ENCODE results near the gene NDUFA8. TPM values are rescaled to one million over a fixed set of nuclear protein-coding genes. Genes with fewer than 3 reads are reported as not detected.

The NDUFA8 gene
- total RNA-seq, 1 experiment from 2014 or later, result 52.5 TPM

- H3K36me3 Mint-ChIP-seq (ENCODE audit: insufficient read depth, unreplicated experiment), result no peaks in the 10 kb centered on the region
- CTCF ChIA-PET, result interaction anchor here (0.6 to 0.7 kb wide), 5 partner anchors 17 to 1186 kb away, joined by 3 to 4 read pairs (median 3); no protein-coding TSS in a partner anchor
- no peaks in the 10 kb centered on the region for H3K4me1 Mint-ChIP-seq (ENCODE audit: insufficient read depth, unreplicated experiment)
- TF ChIP-seq CTCF (IDR thresholded peaks at IDR 0.05; ENCODE audit: unreplicated experiment), result no peak
- H3K27me3 Mint-ChIP-seq (ENCODE audit: insufficient read depth, unreplicated experiment), result peaks cover 60% of the 10 kb centered on the region
- H3K4me3 Mint-ChIP-seq (ENCODE audit: unreplicated experiment), result no peak overlapping the region
- peaks cover 8% of the 10 kb centered on the region for H3K9me3 Mint-ChIP-seq (ENCODE audit: unreplicated experiment)
- no peak overlapping the region for H3K27ac Mint-ChIP-seq (ENCODE audit: low read depth, unreplicated experiment)
- POLR2A ChIA-PET, result no interaction called here
- intact Hi-C loops (cut with micrococcal nuclease), result no loop called here
- DNase-seq (ENCODE audit: unreplicated experiment), result no peak
- no TSS peak for BruUV-seq (replicated peaks)
These were observed 12.6 kb upstream of the NDUFA8 start for GRCh38 chr9:122172131-122172530.

GRCh38 chr9:122168356-122168755 lies 8.8 kb upstream of the NDUFA8 start:
- DNase-seq (ENCODE audit: unreplicated experiment), result no peak

GRCh38 chr9:122164286-122164685 lies 4.7 kb upstream of the NDUFA8 start:
- Mint-ChIP-seq H3K9me3 (ENCODE audit: unreplicated experiment) (peaks cover 14% of the 10 kb centered on the region), H3K36me3 (ENCODE audit: insufficient read depth, unreplicated experiment) (no peaks in the 10 kb centered on the region), H3K4me1 (ENCODE audit: insufficient read depth, unreplicated experiment) (peaks cover 13% of the 10 kb centered on the region), H3K27me3 (ENCODE audit: insufficient read depth, unreplicated experiment) (peaks cover 34% of the 10 kb centered on the region), H3K4me3 (ENCODE audit: unreplicated experiment) (no peak overlapping the region), H3K27ac (ENCODE audit: low read depth, unreplicated experiment) (no peak overlapping the region)
- intact Hi-C loops (cut with micrococcal nuclease), result no loop called here
- DNase-seq (ENCODE audit: unreplicated experiment), result no peak
- ChIA-PET CTCF (interaction anchor here (0.6 kb wide), 2 partner anchors 12 to 915 kb away, joined by 3 to 4 read pairs; no protein-coding TSS in a partner anchor), POLR2A (no interaction called here)
- TF ChIP-seq CTCF (IDR thresholded peaks at IDR 0.05; ENCODE audit: unreplicated experiment), result no peak
- BruUV-seq (replicated peaks), result no TSS peak

More at GRCh38 chr9:122168356-122168755, 8.8 kb upstream of the NDUFA8 start:
- intact Hi-C loops (cut with micrococcal nuclease), result no loop called here
- H3K36me3 Mint-ChIP-seq (ENCODE audit: insufficient read depth, unreplicated experiment), result no peaks in the 10 kb centered on the region
- no TSS peak for BruUV-seq (replicated peaks)
- H3K27me3 Mint-ChIP-seq (ENCODE audit: insufficient read depth, unreplicated experiment), result peaks cover 57% of the 10 kb centered on the region
- POLR2A ChIA-PET, result interaction anchor here (0.9 kb wide), 1 partner anchor 97 kb away, joined by 4 read pairs; the partner anchor contains the start of genes MRRF and RBM18
- peaks cover 7% of the 10 kb centered on the region for H3K4me1 Mint-ChIP-seq (ENCODE audit: insufficient read depth, unreplicated experiment)
- H3K27ac Mint-ChIP-seq (ENCODE audit: low read depth, unreplicated experiment), result no peak overlapping the region
- CTCF ChIA-PET, result interaction anchor here (1.0 kb wide), 1 partner anchor 44 kb away, joined by 3 read pairs; no protein-coding TSS in a partner anchor
- H3K4me3 Mint-ChIP-seq (ENCODE audit: unreplicated experiment), result no peak overlapping the region
- TF ChIP-seq CTCF (IDR thresholded peaks at IDR 0.05; ENCODE audit: unreplicated experiment), result no peak
- peaks cover 8% of the 10 kb centered on the region for H3K9me3 Mint-ChIP-seq (ENCODE audit: unreplicated experiment)

GRCh38 chr9:122162415-122162814 lies 2.8 kb upstream of the NDUFA8 start:
- DNase-seq (ENCODE audit: unreplicated experiment), result no peak
- no peak for TF ChIP-seq CTCF (IDR thresholded peaks at IDR 0.05; ENCODE audit: unreplicated experiment)
- Mint-ChIP-seq H3K9me3 (ENCODE audit: unreplicated experiment) (peaks cover 6% of the 10 kb centered on the region), H3K27ac (ENCODE audit: low read depth, unreplicated experiment) (no peak overlapping the region), H3K36me3 (ENCODE audit: insufficient read depth, unreplicated experiment) (no peaks in the 10 kb centered on the region), H3K4me1 (ENCODE audit: insufficient read depth, unreplicated experiment) (peaks cover 19% of the 10 kb centered on the region), H3K4me3 (ENCODE audit: unreplicated experiment) (no peak overlapping the region), H3K27me3 (ENCODE audit: insufficient read depth, unreplicated experiment) (peaks cover 34% of the 10 kb centered on the region)
- BruUV-seq (replicated peaks), result no TSS peak
- intact Hi-C loops (cut with micrococcal nuclease), result no loop called here
- POLR2A ChIA-PET, result no interaction called here
- CTCF ChIA-PET, result no interaction called here
